RPMI7951 (cell line): Measurements from ENCODE around the gene RNF14. TPM values are rescaled to one million over a fixed set of nuclear protein-coding genes. Genes with fewer than 3 reads are reported as not detected.
"Not testable (repeated sequence)": the region's sequence is repeated elsewhere in the genome, so short reads cannot be mapped to it uniquely, and the experiment has no call there.

Experiments
- DNase-seq: peaks from one replicate; pipeline ENCODE4 v3.0.0-alpha.2; 2012; ENCODE audit warnings: low read depth
- total RNA-seq: library from RNA; depleted of rRNA; stranded (reverse); fragments of >200 nt; shearing (Covaris generic); gene quantifications from 2 replicates; pipeline ENCODE4 v1.2.3, GENCODE V29; 2014; rRNA removed

The RNF14 gene
- total RNA-seq, 1 experiment from 2014 or later, result 66.9 TPM

DNA sequence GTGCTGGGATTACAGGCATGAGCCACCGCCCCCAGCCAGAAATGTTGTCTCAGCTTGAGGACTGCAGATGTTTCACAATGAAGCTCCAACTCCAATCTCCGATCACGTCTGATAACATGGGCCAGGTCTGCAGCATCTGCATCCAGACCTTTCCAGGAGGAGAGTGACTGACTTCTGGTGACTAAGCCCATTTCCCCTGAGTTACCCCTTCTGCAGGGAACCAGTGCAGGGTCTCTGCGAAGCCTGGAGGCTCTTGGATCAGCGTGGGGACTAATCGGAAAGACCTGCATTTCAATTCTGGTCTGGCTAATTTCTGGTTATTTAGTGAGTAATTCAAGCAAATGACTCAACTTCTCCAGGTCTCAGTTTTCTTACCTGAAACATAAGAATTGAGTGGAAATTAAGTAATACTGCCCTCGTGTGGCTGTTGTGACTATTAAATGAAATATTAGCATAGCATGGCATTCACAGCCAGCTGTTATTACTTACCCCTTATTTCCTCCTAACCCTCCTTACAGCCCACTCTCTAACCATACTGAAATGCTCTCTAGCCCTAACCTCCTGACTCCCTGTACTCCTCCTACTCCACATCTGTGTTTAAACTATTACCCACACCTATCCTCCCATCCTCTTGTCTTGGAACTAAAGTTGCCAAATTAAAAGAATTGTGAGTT, 46.1 kb downstream of the RNF14 start:
- peak; percentile 50 for DNase-seq

DNA sequence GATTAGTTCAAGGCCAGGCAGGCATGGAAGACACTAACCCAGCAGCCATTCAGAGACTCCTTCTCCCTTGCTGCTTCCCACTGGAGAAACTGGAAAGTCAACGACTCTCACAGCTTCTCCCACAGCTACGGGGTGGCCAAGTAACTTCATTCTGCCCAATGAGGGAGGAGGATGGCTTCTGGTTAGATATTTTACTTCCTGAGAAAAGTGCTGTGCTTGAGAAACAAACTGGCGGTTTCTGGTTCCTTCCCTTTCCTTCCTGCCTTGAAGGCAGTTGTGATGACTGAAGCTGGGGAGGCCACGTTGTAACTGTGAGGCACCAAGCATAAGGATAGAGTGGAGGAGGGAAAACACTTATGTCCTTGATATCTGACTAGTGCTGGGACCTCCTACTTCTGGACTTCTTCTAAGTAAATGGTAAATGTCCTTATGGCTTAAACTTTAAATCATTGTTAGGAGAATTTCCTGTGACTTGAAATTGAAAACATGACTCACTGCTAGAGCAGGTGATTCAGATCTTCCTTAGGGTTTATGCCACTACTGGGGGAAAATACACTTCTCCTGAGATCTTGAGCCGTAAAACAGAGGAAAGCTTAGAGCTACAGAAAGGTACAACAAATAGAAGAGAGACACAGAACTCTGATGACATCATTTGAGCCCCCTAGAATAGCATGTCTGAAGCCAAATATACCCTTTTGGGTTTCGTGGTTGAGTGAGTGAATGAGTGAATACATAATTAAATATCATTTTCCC, 47.1 kb downstream of the RNF14 start:
- peak; percentile 47 for DNase-seq

DNA sequence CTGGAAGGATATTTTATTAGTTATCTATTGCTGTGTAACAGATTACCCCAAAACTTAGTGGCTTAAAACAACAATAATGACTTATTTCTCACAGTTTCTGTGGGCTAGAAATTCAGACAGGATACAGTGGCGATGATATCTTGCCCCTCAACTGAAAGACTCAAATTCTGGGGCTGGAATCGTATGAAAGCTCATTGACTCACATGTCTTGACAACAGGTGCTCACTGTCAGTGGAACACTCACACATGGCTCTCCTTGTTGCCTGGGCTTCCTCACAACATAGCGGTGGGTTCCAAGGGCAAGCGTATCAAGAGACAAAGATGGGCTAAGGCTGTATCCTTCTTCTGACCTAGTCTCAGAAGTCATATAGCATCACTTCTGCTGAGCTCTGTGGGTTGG, 47.7 kb downstream of the RNF14 start:
- no peak for DNase-seq

DNA sequence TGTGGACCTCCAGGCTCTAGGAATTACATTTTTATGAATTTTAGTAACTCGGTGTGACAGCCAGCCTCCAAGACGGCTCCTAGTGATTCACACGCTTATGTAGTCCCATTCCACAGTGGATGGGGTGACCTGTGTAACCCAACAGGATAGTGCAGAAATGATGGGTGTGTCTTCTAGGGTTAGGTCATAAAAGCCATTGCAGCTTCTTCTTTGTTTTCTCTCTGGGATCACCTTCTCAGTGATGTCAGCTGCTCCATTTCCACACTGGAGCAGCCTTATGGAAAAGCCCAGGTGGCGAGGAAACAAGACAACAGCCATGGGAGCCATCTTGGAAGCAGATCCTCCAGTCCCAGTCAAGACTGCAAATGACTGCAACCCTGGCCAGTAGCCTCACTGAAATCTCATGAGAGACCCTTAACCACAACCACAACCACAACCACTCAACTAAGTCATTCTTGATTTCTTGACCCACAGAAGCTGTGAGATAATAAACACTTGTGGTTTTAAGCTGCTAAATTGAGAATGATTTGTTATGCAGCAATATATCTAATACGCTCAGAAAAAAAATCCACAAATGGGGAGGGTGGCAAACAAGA, 49.0 kb downstream of the RNF14 start:
- DNase-seq, result peak; percentile 29

DNA sequence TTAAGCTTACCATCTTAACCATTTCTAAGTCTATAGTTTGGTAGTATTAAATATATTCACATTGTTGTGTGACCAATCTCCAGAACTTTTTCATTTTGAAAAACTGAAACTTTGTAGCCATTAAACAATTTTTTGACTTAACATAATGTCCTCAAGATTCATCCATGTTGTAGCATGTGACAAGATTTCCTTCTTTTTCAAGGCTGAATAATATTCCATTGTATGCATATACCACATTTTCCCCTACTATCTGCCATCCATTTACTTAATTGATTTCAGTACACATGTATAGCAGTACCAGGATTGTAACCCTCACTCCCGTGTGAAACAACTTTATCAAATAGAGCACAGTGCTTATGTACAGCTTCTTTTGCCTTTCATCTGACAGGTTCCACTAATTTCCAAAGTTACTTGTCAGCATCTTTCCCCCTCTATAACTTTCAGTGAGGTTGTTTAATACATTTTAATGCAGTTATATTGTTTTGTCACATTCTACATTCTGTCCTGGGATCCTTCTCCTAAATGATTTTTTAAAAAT, 51.3 kb downstream of the RNF14 start:
- no peak for DNase-seq

DNA sequence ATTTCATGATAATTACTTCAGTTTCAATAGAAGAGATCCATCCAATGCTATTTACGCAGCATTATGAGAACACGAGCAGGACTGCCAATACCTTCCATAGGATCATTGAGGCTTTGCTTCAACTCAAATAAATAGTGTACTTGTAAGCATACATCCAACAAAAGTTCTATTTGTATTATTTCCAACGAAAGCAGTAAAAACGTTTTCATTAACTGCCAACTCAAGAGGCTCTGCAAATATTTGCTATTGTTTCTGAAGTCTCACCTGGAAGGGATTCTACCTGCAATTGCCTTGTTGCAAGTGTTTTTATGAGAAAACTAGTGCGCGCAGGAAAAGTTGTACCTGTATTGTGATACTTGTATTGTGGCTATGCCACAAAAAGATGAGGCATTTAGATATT, 54.9 kb downstream of the RNF14 start:
- no peak for DNase-seq

DNA sequence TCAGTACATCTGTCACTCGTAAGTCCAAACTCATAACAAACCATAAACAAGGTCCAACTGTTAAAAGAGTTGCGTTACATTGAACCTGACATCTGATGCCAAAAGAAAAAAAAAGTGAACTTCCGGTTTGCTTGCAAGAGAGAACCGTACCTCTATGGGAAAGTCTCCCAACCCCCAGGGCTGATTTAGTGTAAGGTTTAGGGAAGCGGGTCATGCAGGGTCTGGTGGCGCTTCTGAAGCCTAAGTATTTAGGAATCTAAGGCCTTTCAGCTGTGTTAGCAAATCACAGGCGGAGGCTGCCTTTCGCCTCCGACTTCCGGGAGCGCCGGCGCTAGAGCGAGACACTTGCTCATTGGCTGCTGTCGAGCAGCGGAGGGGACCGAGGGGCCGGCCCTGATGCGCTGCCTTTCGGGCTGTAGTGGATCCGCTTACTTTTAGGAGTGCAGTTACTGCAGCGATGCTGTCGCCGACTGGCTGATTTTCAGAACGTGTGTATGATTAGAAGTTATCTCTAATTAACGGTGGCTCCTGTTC, 55.9 kb downstream of the RNF14 start:
- peak; percentile 87 for DNase-seq

DNA sequence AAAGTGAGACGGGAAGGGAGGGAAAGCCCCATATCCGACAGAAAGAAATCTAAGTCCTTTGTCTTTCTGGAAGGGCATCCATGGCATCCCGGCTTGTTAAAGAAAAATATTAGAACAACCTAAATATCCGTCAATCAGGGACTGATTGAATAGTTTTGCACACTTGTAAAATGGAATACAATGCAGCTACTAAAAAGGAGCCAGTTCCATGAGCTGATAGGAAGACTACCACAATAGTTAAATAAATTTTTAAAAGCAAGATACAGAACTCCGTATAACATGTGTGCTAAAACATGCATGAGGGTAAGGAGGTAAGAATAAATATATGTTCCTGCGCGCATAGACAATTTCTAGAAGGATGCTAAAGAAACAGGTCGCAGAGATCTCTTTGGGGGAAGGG, 56.7 kb downstream of the RNF14 start:
- no peak for DNase-seq

DNA sequence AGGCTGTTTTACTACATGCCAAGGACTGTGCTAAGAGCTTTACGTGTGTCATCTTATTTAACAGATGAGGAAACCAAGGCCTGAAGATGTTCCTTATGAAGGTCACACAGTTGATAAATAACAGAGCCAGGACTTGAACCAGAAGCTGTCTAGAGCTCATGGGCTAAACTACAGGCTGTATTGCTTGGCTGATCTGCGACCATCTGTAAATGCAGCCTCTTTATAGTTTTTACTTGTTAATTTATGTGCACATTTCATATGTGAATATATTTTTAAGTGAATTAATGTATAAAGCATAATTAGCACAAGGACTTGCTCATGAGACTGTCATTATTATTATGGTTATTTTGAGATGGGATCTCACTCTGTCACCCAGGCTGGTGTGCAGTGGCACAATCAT, 63.2 kb downstream of the RNF14 start:
- no peak for DNase-seq

DNA sequence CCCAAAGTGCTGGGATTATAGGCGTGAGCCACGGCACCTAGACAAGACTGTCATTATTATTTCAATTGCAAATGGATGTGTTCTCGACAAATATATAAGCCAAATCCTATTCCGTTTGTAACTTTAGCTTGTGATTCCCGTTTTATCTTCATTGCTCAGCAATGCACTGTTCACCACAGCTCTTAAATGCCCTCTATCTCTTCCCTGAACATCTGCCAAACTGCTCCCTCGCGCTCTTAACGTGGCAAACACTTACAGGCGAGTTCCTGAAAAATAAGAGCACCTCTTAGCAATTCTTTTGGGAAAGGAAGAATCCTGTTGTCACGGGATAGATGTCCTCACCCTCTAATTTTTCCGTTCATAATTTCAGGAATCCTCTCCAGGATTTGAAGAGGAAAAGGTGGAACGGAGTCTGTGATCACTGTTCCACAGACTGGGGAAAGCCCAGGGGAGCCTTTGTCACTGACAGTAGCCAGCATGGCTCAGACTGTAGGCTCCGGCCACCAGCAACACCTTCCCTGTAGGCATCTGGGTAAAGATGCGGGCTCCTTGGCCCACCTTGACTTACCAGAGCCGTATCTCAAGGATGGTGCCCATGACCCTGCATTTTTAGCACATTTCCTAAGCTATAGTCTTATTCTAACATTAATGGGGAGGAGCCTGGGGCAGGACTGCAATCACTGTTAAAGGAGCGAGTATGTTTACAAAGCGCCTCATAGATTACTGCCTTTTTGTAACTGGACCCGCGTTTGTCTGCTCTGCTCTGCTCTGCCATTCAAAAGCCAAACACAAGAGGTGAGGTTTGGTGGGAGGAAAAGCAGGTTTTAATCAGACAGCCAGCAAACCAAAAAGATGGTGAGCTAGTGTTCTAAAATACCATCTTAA, 64.1 kb downstream of the RNF14 start:
- peak; percentile 5 for DNase-seq

DNA sequence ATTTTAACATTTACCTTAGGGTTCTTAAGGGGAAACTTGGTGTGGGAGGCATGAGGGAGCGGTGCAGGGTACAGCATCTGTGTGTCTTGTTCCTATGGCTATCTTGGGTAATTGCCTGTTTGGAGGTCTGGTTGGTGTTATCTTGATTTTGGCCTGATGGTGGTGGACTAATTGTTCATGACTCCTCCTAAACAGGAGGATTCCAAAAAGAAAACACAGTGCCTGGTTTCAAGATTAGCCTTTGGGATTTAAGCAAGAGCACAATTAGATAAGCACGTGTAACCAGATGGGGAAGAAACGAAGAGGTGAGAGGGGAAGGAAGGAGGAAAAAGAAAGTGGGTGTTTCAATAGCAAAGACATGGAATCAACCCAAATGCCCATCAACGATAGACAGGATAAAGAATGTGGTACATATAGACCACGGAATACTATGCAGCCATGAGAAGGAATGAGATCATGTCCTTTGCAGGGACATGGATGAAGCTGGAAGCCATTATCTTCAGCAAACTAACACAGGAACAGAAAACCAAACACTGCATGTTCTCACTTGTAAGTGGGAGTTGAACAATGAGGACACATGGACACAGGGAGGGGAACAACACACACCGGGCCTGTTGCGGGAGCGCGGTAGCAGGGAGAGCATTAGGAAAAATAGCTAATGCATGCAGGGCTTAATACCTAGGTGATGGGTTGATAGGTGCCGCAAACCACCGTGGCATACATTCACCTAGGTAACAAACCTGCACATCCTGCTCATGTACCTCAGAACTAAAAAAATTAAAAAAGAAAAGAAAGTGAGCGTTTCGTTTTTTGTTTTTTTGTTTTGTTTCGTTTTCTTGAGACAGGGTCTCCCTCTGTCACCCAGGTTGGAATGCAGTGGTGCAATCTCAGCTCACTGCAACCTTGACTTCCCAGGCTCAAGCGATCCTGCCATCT, 65.0 kb downstream of the RNF14 start:
- not testable (repeated sequence) for DNase-seq

DNA sequence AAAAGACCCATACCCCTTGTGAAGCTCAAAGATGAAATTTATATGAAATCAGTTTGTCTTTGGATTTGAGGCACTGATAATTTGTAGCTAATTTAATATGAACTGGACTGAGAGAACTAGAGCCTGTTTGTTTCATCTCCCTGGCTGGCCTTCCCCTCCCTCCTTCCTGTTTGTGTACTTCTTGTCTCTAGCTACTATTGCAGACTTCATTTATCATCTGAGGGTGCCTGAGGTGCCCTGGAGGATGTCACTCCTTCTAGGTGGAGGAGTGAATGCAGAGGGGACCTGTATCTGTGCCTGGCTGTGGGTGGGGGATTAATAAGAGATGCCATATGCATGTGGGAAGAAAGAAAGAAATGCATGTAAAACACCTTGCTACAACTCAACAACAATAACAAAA, 66.1 kb downstream of the RNF14 start:
- no peak for DNase-seq

DNA sequence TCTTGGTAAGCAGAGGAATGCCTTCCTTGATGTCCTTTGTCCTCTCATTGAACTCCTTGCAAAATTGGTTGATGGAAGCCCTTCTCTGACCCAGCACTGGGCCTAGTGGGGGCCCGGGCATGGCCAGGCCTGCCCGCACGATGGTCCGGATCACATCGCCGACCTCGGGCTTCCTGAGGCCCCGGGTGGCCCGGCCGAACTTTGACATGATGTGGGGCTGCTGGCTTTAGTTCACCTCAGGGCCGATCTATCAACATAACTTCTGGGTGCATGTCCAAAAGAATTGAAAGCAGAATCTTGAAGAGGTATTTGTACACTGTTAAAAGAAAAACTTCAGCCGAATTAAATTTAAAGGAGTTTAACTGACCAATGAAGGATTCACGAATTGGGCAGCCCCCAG, 68.0 kb downstream of the RNF14 start:
- DNase-seq, result no peak

DNA sequence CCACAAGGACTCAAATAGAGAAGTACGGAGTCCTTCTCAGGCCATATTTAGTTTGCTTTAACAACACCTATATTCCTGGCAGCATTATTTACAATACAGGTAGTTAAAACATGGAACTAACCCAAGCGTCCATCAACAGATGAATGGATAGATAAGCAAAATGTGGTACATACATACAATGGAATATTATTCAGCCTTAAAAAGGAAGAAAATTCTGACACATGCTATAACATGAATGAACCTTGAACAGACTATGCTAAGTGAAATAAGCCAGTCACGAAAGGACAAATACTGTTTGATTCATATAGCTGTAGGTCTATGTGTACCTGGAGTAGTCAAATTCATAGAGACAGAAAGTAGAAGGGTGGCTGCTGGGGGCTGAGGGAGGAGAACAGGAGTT, 68.7 kb downstream of the RNF14 start:
- DNase-seq, result not testable (repeated sequence)

DNA sequence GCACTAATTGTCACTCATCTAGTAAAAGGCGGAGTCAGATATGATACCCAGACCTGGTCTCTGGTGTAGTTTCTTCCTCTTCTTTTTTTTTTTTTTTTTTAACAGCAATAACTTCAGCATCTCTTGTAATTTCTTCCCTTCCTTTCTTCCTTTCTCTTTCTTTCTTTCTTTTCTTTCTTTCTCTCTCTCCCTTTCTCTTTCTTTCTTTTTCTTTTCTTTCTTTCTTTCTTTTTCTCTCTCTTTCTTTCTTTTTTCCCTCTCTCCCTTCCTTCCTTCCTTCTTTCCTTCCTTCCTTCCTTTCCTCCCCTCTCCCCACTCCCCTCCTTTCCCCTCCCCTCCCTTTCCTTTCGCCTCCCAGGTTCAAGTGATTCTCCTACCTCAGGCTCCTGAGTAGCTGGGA, 69.8 kb downstream of the RNF14 start:
- DNase-seq, result no peak

Other genes with a start within 250 kb of the RNF14 start
- 1.6 and 2.2 TPM in 2 replicates for gene PCDH1, start 90.7 kb upstream of the RNF14 start, total RNA-seq
- 33.9 and 35.8 TPM in 2 replicates for gene DELE1, start 45.2 kb upstream of the RNF14 start, total RNA-seq
- gene PCDH12, start 10.9 kb upstream of the RNF14 start, total RNA-seq, result not detected in 2 replicates
- gene GNPDA1, start 43.9 kb downstream of the RNF14 start, total RNA-seq, result 53.5 and 70.5 TPM in 2 replicates
- 60.0 and 61.6 TPM in 2 replicates for gene NDFIP1, start 139.7 kb downstream of the RNF14 start, total RNA-seq